Upper lobe of left lung (tissue), 4 donors: Measurements from ENCODE around the gene UBAP1L.

ENCODE experiments used
- CTCF ChIP-seq, 6 experiments: fragments of 450-650 bp in 4 of 6; fragments of 200-600 bp in 2 of 6; sonication (generic) in 2 of 6; IDR thresholded peaks; one replicate each; pipeline ENCODE4 v1.5.1; 2016 to 2019; ENCODE audit warnings: antibody characterized with exemption in 6 of 6
- POLR2A ChIP-seq, 4 donors: fragments of 450-650 bp; IDR thresholded peaks; one replicate each; pipeline ENCODE4 v1.5.1; 2016 to 2017; ENCODE audit warnings: antibody characterized with exemption in 4 of 4, mild to moderate bottlenecking in 2 of 4

GRCh38 chr15:65069179-65069578, 45.8 kb downstream of the UBAP1L start:
- TF ChIP-seq CTCF (IDR thresholded peaks at IDR 0.05) (no peak), POLR2A (IDR thresholded peaks at IDR 0.05) (no peak)
